Suppressor macrophage (primary cell): ENCODE data around the gene CHID1.

Experiments used
- DNase-seq, 4 experiments: peaks; one replicate each; pipeline ENCODE4 v3.0.0-alpha.2; 2020 to 2022

CHID1 gene

DNA sequence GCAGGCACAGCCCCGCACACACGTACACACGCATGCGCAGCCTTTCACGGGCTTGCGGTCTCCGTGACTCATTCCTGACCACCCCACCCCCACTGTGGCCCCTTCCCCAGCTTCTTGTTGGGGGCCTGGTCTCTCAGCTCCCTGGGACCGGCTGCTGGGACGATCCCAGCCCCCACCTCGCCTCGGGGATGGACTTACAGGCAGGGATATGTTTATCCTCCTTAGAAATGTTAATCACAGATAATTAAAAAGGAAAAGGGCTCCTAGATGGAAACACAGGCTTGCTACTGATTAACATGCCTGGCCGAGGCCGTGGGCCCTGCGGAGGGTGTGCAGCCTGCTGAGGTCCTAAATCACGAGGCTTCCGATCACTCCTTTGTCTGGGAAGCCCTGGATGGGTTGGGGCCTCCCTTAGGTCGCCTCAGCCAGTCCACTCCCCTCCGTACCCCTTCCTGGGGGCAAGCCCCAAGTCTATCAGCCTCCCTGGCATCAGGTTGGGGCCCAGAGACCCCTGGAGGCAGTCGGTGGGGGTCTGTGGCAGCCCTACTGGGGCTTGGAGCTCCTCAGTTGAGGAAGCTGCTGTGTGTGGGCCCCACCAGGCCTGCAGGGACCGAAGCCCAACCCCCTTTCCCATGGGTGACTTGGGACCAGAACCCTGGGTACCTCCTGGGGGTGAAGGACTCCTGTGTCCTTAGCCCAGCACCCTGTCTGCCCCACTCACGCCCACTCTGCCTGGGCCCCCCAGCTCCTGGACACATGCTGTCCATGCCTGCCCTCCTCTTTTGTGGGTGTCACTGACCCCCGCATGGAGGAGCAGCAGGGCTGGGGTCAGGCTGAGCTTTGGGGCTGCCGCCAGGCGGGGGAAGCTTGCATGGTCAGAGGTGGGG is 47.3 kb downstream of the CHID1 start:
- no peak for DNase-seq

DNA sequence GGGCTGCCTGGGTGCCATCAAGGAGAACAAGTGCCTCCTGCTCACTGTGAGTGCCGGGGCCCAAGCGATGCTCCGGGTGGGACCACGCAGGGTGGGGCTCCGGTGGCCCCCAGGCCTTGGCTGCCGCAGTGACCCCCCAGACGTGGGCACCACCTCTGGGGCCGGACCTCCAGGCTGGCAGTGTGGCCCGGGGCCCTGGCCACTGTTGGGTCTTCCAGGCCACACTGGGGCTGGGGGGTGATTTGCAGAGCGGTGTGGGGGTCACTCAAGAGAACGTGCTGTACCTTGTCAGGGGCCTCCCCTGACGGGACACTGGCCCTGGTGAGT is 48.0 kb downstream of the CHID1 start:
- no peak for DNase-seq

DNA sequence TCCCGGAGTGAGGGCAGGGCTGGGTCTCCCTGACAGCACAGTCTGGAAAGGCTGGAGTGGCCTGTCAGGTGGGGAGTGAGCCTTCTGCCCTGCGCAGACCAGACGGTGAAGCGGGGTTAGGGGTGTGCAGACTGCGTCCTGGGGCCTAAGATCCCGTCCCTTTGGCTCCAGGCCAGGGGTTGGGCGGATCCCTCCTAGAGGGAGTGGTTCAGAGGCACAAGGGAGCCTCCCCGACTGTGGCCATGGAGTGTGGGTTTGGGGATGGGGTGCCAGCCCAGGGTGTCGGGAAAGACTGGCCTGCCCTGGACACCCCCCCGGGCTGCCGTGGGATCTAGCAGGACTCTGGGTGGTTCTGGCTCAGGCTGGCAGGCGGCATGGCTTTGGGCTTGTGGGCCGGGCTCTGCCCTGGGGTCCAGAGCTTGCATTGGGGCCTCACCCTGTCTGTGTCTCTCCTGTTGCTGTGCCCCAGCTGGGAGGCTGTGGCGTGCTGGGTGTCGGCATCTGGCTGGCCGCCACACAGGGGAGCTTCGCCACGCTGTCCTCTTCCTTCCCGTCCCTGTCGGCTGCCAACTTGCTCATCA is 48.4 kb downstream of the CHID1 start:
- DNase-seq = no peak

DNA sequence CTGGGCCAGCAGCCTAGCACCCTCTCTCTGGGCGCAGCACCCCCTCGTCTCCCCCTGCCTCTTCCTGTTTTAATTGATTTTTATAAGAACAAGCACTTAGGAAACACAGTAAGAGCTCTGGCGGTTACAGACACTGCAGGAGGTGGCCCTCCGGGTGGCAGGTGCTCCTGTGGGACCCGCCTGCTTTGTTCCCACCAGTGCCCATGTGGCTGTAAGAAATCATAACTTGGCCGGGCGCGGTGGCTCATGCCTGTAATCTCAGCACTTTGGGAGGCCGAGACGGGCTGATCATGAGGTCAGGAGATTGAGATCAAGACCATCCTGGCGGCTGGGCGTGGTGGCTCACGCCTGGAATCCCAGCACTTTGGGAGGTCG is 49.5 kb downstream of the CHID1 start:
- DNase-seq = no peak

DNA sequence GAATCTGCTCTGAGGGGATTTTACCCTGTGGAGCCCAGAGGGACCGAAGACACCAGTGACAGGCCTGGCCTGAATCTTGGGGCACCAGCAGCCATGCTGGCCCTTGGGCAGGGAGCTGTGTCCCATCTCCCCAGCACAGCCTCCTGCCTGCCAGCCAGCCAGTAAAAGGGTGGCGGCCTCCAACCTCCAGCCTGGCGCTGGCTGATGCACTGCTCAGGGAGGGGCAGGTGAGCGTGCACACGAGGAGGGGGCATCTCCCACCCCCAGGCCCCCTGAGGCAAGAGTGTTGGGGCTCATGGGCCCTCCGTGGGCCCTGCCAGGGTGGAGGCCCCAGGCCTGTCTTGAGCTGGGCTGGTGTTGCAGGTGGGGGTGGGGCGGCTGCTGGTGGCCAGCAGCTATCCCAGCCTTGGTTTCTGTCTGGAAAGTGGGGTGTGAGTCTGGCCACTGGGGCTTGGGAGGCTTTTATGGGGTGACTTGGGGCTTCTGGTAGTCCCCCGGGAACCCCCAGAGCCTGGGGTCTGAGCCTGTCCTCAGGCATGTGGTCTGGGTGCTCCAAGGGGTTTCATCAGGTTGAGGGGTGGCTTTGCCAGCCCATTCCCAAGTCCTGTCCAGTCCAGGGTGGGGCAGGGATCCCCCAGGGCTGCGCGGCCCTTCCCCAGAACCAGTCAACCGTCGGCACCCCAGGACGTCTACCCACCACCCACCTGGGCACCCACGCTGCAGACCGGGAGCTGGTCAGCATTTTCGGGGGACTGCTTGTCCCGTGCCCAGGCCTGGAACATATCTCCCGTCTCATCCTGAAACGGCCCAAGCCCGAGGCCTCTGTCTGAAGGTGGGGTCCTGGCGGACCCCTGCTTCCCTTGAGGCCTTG is 50.1 kb downstream of the CHID1 start:
- DNase-seq = no peak

DNA sequence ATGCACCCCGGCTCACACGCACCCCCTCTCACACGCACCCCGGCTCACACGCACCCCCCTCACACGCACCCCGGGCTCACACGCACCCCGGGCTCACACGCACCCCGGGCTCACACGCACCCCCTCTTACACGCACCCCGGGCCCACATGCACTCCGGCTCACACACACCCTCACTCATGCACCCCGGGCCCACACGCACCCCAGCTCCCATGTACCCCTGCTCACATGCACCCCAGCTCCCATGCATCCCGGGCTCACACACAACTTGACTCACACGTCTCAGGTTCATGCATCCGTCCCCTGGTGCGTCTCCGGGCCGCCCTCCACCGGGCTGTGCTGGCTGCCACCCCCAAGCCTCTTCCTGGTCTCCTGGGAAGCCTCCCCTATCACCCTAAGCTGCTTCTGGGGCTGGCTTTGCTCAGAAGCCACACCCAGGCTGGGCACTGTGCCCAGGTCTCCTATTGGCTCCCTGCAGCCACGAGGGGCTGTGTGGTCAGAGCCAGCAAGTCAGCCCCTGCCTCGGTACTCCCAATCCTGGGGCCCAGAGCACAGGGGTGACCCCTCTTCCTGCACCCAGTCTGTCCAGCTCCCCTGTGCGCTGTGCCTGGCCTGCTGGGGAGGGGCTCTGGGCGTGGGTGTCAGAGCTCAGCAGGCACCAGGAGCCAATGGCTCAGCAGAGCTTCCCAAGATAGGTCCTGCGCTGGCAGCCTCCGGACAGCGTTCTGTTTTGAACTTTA is 51.0 kb downstream of the CHID1 start:
- DNase-seq = peak in 1 of 4 experiments; percentile 23

DNA sequence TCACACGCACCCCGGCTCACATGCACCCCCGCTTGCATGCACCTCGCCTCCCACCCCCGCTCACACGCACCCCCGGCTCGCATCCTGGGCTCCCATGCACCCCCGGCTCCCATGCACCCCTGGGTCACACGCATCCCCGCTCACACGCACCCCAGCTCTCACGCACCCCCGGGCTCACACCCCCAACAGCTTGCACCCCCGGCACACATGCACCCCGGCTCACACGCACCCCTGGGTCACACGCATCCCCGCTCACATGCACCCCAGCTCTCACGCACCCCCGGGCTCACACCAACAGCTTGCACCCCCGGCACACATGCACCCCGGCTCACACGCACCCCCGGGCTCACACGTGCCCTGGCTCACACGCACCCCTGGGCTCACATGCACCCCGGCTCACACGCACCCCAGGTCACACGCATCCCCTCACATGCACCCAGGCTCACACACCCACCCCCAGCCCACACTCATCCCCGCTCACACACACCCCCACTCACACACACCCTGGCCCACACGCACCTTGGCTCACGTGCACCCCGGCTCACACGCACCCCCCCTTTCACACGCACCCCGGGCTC is 51.8 kb downstream of the CHID1 start:
- no peak for DNase-seq

DNA sequence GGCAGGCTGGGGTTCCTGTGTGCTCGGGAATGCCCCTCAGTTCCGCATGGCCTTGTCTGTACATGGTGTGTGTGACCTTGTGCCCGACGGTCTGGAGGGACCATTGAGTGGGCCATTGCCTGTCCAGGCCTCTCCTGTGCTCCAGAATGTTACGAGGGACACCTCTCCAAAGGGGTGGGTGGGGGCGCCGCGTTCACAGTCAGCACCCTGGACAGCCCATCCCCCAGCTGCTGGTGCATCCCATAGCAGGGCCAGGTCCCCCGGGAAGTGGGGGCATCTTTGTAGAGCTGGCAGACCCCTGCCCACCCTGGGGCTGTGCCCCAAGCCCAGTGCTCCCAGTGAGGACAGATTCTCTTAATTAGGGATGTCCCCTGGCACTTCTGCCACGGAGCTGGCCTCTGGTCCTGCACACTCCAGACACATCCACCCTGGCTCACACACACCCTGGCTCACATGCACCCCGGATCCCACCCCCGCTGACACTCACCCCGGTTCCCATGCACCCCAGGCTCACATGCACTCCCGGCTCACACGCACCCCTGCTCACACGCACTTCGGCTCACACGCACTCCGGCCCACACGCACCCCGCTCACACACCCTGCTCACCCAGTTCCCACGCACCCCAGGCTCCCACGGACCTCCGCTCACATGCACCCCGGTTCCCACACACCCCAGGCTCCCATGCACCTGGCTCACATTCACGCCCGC is 52.4 kb downstream of the CHID1 start:
- DNase-seq = no peak

DNA sequence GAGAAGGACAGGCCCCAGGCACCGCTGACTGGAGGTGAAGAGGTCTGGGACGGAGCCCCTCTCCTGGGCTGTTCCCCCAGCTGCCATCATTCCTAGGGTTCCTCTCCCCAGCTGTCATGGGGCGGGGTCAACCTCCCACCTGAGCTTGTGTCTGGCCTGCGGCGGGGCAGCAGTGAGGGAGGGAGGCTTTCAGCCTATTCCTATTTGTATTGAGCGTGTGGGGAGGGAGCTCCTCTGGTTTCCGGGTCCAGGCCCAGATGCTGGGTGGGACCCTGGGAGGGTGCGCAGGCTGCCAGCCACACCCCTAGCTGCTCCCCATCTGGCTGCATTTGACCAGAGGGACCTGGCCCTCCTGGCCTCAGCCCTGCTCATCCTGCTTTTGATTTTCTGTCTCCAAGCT is 54.2 kb downstream of the CHID1 start:
- DNase-seq = no peak

DNA sequence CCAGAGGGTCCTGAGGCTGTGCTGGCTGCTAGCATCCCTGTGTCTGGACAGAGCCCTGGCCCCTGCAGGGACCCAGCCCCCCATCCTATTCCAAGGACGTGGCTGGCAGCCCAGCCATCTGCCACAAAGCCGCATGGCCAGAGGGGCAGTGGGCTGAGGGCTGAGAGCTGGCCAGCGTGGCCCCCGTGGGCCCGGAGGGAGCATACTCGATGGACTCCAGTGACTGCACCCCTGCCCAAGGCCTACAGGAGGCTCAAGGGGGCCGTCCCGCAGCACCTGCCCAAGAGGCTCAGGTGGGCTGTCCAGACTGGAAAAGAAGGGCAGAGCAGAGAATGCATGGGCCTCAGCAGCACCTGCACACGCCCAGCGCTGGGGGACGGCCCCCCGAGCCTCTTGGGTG is 54.8 kb downstream of the CHID1 start:
- DNase-seq = no peak

DNA sequence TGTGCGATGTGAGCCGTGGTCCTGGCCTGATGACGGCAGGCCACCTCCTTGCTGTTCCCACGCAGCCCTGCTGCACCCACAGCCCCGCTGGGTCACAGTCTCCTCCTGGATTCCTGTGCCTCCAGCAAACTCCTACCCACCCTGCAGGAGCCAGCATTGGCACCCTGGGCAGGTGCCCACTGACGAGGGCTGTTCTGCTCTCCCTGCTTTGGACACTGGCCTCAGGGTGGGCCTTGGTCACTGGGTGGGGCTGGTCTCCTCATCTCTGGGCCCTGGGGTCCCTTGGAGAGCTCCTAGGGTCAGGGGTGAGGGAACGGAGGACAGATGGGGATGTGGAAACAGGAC is 55.3 kb downstream of the CHID1 start:
- no peak for DNase-seq

DNA sequence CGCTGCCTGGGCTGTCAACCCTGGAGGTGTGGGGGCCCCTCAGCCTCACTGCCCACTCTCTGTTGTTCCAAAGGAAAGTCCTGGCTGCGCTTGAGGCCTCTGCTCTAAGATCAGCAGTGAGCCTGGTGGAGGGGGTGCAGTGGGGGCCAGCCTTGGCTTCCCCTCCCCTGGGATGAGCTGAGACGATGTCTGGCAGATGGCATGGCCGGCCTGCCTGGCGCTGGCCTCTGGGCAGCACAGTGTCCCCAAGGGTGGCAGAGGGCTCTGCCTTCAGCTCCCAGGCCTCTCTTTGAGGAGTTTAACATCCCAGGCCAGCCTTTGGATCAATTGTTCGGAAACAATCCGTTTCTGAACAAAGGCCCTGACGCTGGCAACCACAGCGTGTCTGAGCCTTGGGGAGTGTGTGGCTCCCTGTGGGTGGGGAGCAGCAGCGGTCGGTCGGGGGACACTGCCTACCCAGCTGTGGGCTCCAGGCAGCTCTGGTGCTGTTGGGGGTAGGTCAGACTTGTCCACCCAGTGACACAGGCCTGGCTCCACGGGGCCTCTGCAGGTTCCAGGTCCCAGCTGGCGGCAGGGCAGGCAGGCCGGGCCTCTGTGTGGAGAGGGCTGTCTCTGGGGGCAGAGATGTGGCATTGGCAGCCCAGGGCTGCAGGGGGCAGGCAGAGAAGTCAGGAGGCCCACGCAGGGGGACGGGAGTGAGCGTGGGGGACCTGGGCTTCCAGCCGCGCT is 55.8 kb downstream of the CHID1 start:
- DNase-seq = no peak

DNA sequence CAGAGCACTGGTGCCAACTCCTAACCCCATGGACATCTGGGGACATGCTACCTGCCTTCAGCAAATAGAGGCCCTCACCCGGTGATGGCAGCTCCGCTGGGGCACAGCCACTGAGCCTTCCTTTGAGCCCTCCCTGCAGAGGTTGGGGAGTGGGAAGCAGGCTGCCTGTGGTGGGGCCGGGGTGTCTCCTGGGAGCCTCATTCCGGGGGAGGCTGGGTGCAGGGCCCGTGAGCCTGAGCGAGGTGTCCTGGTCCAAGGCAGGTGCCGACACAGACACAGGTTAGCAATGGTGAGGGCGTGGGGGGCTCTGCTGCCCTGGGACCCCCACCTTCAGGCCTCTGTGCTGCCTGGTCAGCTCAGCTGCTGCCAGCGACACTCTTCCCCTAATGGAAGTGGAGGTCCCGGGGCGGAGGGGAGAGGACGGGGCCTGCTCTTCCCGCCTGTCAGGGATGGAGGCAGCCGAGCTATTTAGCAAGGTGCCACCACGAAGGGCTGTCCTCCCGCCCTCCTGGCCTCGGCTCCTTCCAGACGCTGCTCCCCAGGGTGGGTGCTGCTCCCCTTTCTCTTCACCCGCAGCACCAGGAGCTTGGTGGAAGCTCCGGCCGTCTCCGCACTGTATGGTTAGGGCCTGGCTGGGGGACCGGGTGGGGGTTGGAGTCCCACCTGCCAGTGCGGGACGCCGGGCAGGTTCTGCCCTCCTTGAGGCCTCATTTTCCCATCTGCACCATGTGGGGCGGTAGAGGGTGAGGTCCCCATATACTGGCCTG is 56.7 kb downstream of the CHID1 start:
- no peak for DNase-seq

DNA sequence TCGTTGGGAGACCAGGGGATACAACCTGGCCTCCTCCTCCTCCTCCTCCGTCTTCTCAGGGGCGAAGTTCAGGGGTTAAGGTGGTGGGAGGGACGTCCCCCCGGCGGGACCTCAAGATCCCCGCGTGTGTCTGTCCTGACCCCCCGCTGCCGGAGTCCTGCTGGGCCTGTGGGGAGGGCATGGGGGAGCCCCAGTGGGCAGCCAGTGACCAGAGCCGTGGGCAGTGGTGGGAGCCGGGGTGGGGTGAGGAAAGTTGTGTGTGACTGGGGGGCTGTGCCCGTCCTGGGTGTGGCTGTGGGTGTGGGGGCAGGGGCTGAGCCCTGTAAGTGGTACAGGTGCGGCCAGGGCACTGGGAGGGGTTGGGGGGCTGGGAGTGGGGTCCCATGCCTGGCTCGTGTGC is 57.8 kb downstream of the CHID1 start:
- no peak for DNase-seq

DNA sequence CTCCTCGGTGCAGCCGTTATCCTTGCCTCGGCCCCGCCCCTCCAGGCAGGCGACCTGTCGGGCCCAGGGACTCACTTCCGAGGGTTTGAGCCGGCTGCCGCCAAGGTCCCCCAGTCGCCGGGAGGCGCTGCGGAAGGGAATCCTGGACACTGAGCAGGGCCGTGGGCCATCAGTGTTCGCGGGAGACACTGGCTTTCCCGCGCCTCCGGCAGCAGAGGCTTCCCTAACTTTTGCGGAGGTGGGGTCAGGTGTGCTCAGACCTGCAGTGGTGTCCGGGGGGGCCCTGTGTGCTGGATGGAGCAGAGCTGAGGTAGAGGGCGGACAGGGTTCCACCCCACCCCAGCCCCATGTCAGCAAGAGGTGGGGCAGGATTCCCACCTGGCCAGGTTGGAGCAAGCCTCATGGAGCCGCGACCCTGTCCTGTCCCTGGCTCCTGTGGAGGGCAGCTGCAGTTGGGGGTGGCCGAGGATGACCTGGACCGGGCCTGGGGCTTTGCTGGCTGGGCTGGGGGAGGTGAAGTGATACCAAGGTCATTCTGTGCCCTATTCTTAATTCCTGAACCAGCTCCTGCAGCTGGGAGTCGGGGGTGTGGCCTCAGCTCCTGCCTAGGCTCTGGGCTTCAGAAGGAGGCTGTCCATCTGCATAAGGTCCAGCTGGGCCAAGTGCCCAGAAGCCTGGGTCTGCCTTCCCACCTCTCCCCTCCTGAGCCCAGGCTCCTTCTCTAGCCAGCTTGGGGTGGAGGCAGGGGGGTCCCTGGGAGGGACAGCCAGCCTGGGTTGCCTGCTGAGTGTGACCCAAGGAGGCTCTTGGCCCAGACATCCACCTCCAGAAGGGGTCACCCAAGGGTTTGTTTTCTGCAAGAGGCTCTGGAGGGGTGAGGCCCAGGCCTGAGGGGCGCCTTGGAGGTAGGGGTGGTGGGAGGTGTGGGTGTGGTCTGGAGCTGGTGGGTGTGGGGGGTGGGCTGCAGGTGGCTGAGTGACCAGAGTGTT is 59.5 kb downstream of the CHID1 start:
- DNase-seq = peak in 1 of 4 experiments; percentile 29

DNA sequence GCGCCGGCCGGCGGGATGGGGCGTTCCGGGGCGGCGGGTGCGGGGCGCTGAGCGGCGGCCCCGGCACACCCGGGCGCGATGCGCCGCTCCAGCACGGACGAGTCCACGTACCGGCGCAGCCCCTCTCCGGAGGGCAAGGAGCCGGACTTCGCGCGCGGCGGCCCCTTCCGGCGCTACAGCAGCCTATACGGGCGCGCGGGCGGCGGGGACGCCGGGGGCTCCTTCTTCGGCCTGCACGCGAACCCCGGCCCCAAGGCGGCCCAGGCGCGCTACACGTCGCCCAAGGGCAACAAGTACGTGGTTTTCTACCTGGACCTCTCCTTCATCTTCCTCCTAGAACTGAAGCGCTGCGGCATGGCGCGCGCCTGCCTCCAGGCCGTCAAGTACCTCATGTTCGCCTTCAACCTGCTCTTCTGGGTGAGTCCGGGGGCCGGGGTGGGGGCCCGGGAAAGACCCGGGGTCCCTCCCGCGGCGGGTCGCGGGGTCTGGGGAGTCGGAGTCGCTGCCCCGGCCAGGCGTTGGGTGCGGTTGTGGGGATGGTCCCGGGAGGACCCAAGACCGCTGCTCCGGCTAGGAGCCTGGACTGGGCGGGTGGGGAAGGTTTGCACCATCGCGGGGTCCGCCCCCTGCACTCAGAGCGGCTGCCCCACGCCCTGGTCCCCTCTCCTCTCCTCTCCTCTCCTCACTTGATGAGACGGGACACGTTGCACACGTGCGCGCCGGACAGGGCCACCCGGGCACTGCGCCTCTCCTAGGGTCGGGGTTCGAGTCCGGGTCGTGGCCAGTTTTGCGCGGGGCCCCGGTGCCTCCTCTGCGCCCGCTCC is 60.4 kb downstream of the CHID1 start:
- DNase-seq = no peak

DNA sequence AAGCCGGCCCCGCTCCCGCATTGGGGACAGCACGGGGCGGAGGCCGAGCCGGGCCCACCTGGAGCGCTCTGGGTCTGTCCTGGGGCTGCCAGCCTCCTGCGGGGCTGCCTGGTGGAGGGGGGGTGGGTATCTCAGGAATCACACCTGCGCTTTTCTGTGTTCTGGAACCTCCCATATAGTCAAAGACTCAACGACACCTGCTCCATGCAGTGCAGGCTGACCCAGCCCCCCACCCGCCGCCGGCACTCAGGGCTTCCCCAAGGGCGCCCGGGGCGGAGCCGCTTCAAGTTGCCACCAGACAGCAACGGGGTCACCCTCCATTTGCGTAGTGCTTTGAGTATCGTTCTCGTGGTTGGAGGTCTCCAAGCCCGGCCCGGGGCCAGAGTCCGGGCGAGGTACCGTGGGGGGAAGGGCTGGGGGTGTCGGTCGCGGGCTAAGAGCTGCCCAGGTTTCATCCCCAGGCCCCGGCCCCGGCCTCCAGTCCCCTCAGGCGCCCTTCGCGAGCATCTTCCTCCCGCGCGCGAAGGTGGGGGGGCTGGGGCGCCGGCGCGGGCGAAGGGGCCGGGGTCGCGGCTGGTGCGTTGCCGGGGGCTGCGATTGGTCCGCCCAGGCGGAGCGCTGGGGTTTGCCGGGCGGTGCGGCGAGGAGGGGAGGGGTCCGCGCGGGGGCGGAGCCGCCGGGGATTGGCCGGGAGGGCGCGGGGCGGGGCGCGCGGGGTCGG is 61.3 kb downstream of the CHID1 start:
- peak in 2 of 4 experiments; percentile 32 to 44 for DNase-seq
